Measurements from ENCODE around the gene RABEP2.

- TF ChIP-seq CTCF (IDR thresholded peaks at IDR 0.05; ENCODE audit: borderline replicate concordance, extremely low read depth, low read length, poor library complexity, severe bottlenecking) (no peak), EZH2 (IDR thresholded peaks at IDR 0.05; ENCODE audit: borderline replicate concordance, low read depth, low read length, severe bottlenecking) (no peak)
Measured at GRCh38 chr16:28880955-28881354, 44.1 kb downstream of the RABEP2 start.

Data from DND-41 (cell line).